Glutamatergic neuron (in vitro differentiated cells): ENCODE results near the gene TTYH2. TPM values are rescaled to one million over a fixed set of nuclear protein-coding genes. Genes with fewer than 3 reads are reported as not detected.

Source experiments
- DNase-seq: peaks from one replicate; pipeline ENCODE4 v3.0.0; 2022
- H3K27ac Mint-ChIP-seq: one replicate; pipeline ENCODE4 v1.8.0; 2020; ENCODE audit warnings: mild to moderate bottlenecking, mixed read lengths, inconsistent platforms; ENCODE audit not compliant: unreplicated experiment
- H3K27me3 Mint-ChIP-seq: one replicate; pipeline ENCODE4 v1.8.0; 2020; ENCODE audit warnings: mild to moderate bottlenecking, moderate library complexity, mixed read lengths, inconsistent platforms; ENCODE audit not compliant: unreplicated experiment
- H3K36me3 Mint-ChIP-seq: one replicate; pipeline ENCODE4 v1.8.0; 2020; ENCODE audit warnings: mild to moderate bottlenecking, mixed read lengths, inconsistent platforms; ENCODE audit not compliant: unreplicated experiment
- H3K4me1 Mint-ChIP-seq: one replicate; pipeline ENCODE4 v1.8.0; 2020; ENCODE audit warnings: mild to moderate bottlenecking, low read depth, mixed read lengths, inconsistent platforms; ENCODE audit not compliant: unreplicated experiment
- H3K4me3 Mint-ChIP-seq: one replicate; pipeline ENCODE4 v1.8.0; 2020; ENCODE audit warnings: mild to moderate bottlenecking, mixed read lengths, inconsistent platforms; ENCODE audit not compliant: unreplicated experiment
- H3K9me3 Mint-ChIP-seq: one replicate; pipeline ENCODE4 v1.8.0; 2020; ENCODE audit warnings: mild to moderate bottlenecking, moderate library complexity, mixed read lengths, inconsistent platforms; ENCODE audit not compliant: unreplicated experiment
- CTCF ChIP-seq: fragments of 200-600 bp; sonication (generic); IDR thresholded peaks from one replicate; pipeline ENCODE4 v1.5.0; 2021; ENCODE audit not compliant: partially characterized antibody, unreplicated experiment
- total RNA-seq: library from RNA; stranded (reverse); fragmentation: NEBNext Ultra II Directional; extraction: Animal tissue kit (Norgen Biotek cat#: 25700); gene quantifications from one replicate; pipeline ENCODE4 v1.2.1, GENCODE V29; 2021; ENCODE audit not compliant: unreplicated experiment

TTYH2 gene
- total RNA-seq, 1 donor from 2014 or later: 121 TPM

- no peak for TF ChIP-seq CTCF
- no peak overlapping the region for H3K27ac Mint-ChIP-seq
- DNase-seq: no peak
- H3K4me1 Mint-ChIP-seq: peaks cover 7% of the 10 kb centered on the region
- peaks cover 1% of the 10 kb centered on the region for H3K27me3 Mint-ChIP-seq
- no peaks in the 10 kb centered on the region for H3K9me3 Mint-ChIP-seq
- H3K4me3 Mint-ChIP-seq: no peak overlapping the region
- H3K36me3 Mint-ChIP-seq: no peaks in the 10 kb centered on the region
Measured at GRCh38 chr17:74170924-74171323, 42.4 kb upstream of the TTYH2 start.

GRCh38 chr17:74172700-74173099 is 40.7 kb upstream of the TTYH2 start:
- Mint-ChIP-seq H3K4me3 (no peak overlapping the region), H3K9me3 (no peaks in the 10 kb centered on the region), H3K36me3 (no peaks in the 10 kb centered on the region), H3K4me1 (peaks cover 13% of the 10 kb centered on the region), H3K27ac (no peak overlapping the region), H3K27me3 (peaks cover 1% of the 10 kb centered on the region)
- DNase-seq: no peak
- no peak for TF ChIP-seq CTCF

GRCh38 chr17:74176546-74177001 is 36.8 kb upstream of the TTYH2 start:
- Mint-ChIP-seq H3K9me3 (peaks cover 3% of the 10 kb centered on the region), H3K36me3 (no peaks in the 10 kb centered on the region), H3K27me3 (peaks cover 3% of the 10 kb centered on the region), H3K4me1 (peaks cover 29% of the 10 kb centered on the region), H3K4me3 (no peak overlapping the region), H3K27ac (peak overlapping the region; percentile 48)
- TF ChIP-seq CTCF: peak; percentile 73
- peak; percentile 87 for DNase-seq

GRCh38 chr17:74177018-74177450 is 36.3 kb upstream of the TTYH2 start:
- no peak for TF ChIP-seq CTCF
- Mint-ChIP-seq H3K27ac (peak overlapping the region; percentile 48), H3K27me3 (peaks cover 2% of the 10 kb centered on the region), H3K9me3 (peaks cover 5% of the 10 kb centered on the region), H3K4me1 (peaks cover 34% of the 10 kb centered on the region), H3K4me3 (no peak overlapping the region), H3K36me3 (no peaks in the 10 kb centered on the region)
- DNase-seq: no peak

- TF ChIP-seq CTCF: no peak
- Mint-ChIP-seq H3K36me3 (no peaks in the 10 kb centered on the region), H3K4me3 (no peak overlapping the region), H3K27me3 (peaks cover 2% of the 10 kb centered on the region), H3K27ac (no peak overlapping the region), H3K4me1 (peaks cover 32% of the 10 kb centered on the region), H3K9me3 (peaks cover 5% of the 10 kb centered on the region)
- DNase-seq: no peak
Measured at GRCh38 chr17:74179576-74179975, 33.8 kb upstream of the TTYH2 start.
